ENCODE measurements around the gene CCDC102B.

The CCDC102B gene

GRCh38 chr18:68916734-68917133 lies 118.9 kb downstream of the CCDC102B start:
- peak; percentile 27 for DNase-seq

GRCh38 chr18:68918216-68918615 lies 120.3 kb downstream of the CCDC102B start:
- DNase-seq = no peak

GRCh38 chr18:68919900-68920299 lies 122.0 kb downstream of the CCDC102B start:
- DNase-seq = no peak

GRCh38 chr18:68922392-68922791 lies 124.5 kb downstream of the CCDC102B start:
- DNase-seq = no peak

- DNase-seq = peak; percentile 73
These were observed 127.4 kb downstream of the CCDC102B start for GRCh38 chr18:68925268-68925667.

GRCh38 chr18:68928762-68929675 lies 131.1 kb downstream of the CCDC102B start:
- no peak for DNase-seq

- no peak for DNase-seq
These were observed 137.8 kb downstream of the CCDC102B start for GRCh38 chr18:68935686-68936085.

GRCh38 chr18:68937029-68937599 lies 139.2 kb downstream of the CCDC102B start:
- DNase-seq = peak; percentile 38

- no peak for DNase-seq
These were observed 142.2 kb downstream of the CCDC102B start for GRCh38 chr18:68940039-68940438.

- peak; percentile 61 for DNase-seq
These were observed 142.9 kb downstream of the CCDC102B start for GRCh38 chr18:68940754-68941153.

- peak; percentile 50 for DNase-seq
These were observed 144.3 kb downstream of the CCDC102B start for GRCh38 chr18:68942230-68942629.

- DNase-seq = peak; percentile 22
These were observed 146.0 kb downstream of the CCDC102B start for GRCh38 chr18:68943861-68944260.

GRCh38 chr18:68944330-68944729 lies 146.4 kb downstream of the CCDC102B start:
- DNase-seq = peak; percentile 33

- peak; percentile 33 for DNase-seq
These were observed 146.9 kb downstream of the CCDC102B start for GRCh38 chr18:68944826-68945225.

- DNase-seq = no peak
These were observed 150.7 kb downstream of the CCDC102B start for GRCh38 chr18:68948622-68949021.

- no peak for DNase-seq
These were observed 156.9 kb downstream of the CCDC102B start for GRCh38 chr18:68954738-68955137.

- no peak for DNase-seq
These were observed 158.8 kb downstream of the CCDC102B start for GRCh38 chr18:68956650-68957049.

GRCh38 chr18:68960355-68960754 lies 162.5 kb downstream of the CCDC102B start:
- DNase-seq = no peak

GRCh38 chr18:68962623-68963022 lies 164.7 kb downstream of the CCDC102B start:
- no peak for DNase-seq

GRCh38 chr18:68965817-68966216 lies 167.9 kb downstream of the CCDC102B start:
- DNase-seq = no peak

GRCh38 chr18:68969027-68969426 lies 171.1 kb downstream of the CCDC102B start:
- no peak for DNase-seq

- DNase-seq = peak; percentile 12
These were observed 174.3 kb downstream of the CCDC102B start for GRCh38 chr18:68972176-68972575.

GRCh38 chr18:68979737-68980136 lies 181.9 kb downstream of the CCDC102B start:
- DNase-seq = no peak

- no peak for DNase-seq
These were observed 185.2 kb downstream of the CCDC102B start for GRCh38 chr18:68983126-68983525.

Data from DMS53 (cell line).